H9 (cell line): ENCODE measurements around the gene AVEN. TPM values are rescaled to one million over a fixed set of nuclear protein-coding genes. Genes with fewer than 3 reads are reported as not detected.

ENCODE experiments used
- DNase-seq: peaks from one replicate; pipeline ENCODE4 v3.0.0-alpha.2; 2017
- H2AFZ ChIP-seq: one replicate; pipeline ENCODE4 v1.6.1; 2013; ENCODE audit warnings: mild to moderate bottlenecking, low read length, control low read depth, moderate library complexity
- H2AK5ac ChIP-seq: 2 replicates; pipeline ENCODE4 v1.6.1; 2013; ENCODE audit warnings: low read length, control low read depth, mixed read lengths; ENCODE audit not compliant: insufficient read length
- H2BK120ac ChIP-seq: one replicate; pipeline ENCODE4 v1.6.1; 2013; ENCODE audit warnings: low read depth, mild to moderate bottlenecking, low read length, control low read depth, inconsistent platforms; ENCODE audit not compliant: poor library complexity, severe bottlenecking
- H2BK12ac ChIP-seq: 2 replicates; pipeline ENCODE4 v1.6.1; 2013; ENCODE audit warnings: low read length, control low read depth, mixed read lengths, low read depth; ENCODE audit not compliant: insufficient read length
- H2BK15ac ChIP-seq: 2 replicates; pipeline ENCODE4 v1.6.1; 2013; ENCODE audit warnings: low read depth, low read length, control low read depth
- H2BK20ac ChIP-seq: one replicate; pipeline ENCODE4 v1.6.1; 2013; ENCODE audit warnings: low read depth, mild to moderate bottlenecking, low read length, control low read depth, inconsistent platforms; ENCODE audit not compliant: poor library complexity, severe bottlenecking
- H2BK5ac ChIP-seq: 2 replicates; pipeline ENCODE4 v1.6.1; 2013; ENCODE audit warnings: low read length, control low read depth, mixed read lengths; ENCODE audit not compliant: insufficient read length
- H3K14ac ChIP-seq: 2 replicates; pipeline ENCODE4 v1.6.1; 2013; ENCODE audit warnings: low read length, control low read depth; ENCODE audit not compliant: insufficient read depth
- H3K18ac ChIP-seq: 2 replicates; pipeline ENCODE4 v1.6.1; 2013; ENCODE audit warnings: low read depth, mild to moderate bottlenecking, mixed read lengths, low read length, control low read depth; ENCODE audit not compliant: insufficient read length
- H3K23ac ChIP-seq: 2 replicates; pipeline ENCODE4 v1.6.1; 2013; ENCODE audit warnings: low read length, control low read depth, mixed read lengths, low read depth; ENCODE audit not compliant: insufficient read length
- H3K23me2 ChIP-seq: 2 replicates; pipeline ENCODE4 v1.6.1; 2013; ENCODE audit warnings: low read depth, mild to moderate bottlenecking, mixed read lengths, low read length, control low read depth; ENCODE audit not compliant: insufficient read length, poor library complexity, severe bottlenecking
- H3K27ac ChIP-seq: 2 replicates; pipeline ENCODE4 v1.5.1; 2013; ENCODE audit warnings: low read length, control low read depth, mixed read lengths, low read depth; ENCODE audit not compliant: insufficient read length
- H3K27me3 ChIP-seq: 2 replicates; pipeline ENCODE4 v1.6.1; 2013; ENCODE audit warnings: low read length, control low read depth, inconsistent platforms; ENCODE audit not compliant: insufficient read depth
- H3K4ac ChIP-seq: 2 replicates; pipeline ENCODE4 v1.6.1; 2013; ENCODE audit warnings: low read depth, mild to moderate bottlenecking, control low read depth, inconsistent platforms, low read length, moderate library complexity
- H3K4me1 ChIP-seq: 2 replicates; pipeline ENCODE4 v1.6.1; 2013; ENCODE audit warnings: low read length, control low read depth, inconsistent platforms; ENCODE audit not compliant: insufficient read depth
- H3K4me2 ChIP-seq: 2 replicates; pipeline ENCODE4 v1.6.1; 2013; ENCODE audit warnings: low read length, control low read depth, mixed read lengths; ENCODE audit not compliant: insufficient read length, insufficient read depth
- H3K56ac ChIP-seq: 2 replicates; pipeline ENCODE4 v1.6.1; 2013; ENCODE audit warnings: low read depth, mild to moderate bottlenecking, mixed read lengths, low read length, control low read depth; ENCODE audit not compliant: insufficient read length
- H3K79me1 ChIP-seq: 2 replicates; pipeline ENCODE4 v1.6.1; 2013; ENCODE audit warnings: low read depth, mild to moderate bottlenecking, moderate library complexity, low read length, control low read depth, inconsistent platforms; ENCODE audit not compliant: insufficient read depth, poor library complexity, severe bottlenecking
- H3K79me2 ChIP-seq: 2 replicates; pipeline ENCODE4 v1.6.1; 2013; ENCODE audit warnings: low read length, control low read depth, inconsistent platforms; ENCODE audit not compliant: insufficient read depth
- H3K9ac ChIP-seq: 2 replicates; pipeline ENCODE4 v1.6.1; 2013; ENCODE audit warnings: low read length, control low read depth, mixed read lengths; ENCODE audit not compliant: insufficient read length; ENCODE audit errors: extremely low read depth
- H3K9me3 ChIP-seq: one replicate; pipeline ENCODE4 v1.6.1; 2013; ENCODE audit warnings: low read depth, low read length, inconsistent platforms; ENCODE audit not compliant: control insufficient read depth
- H3T11ph ChIP-seq: one replicate; pipeline ENCODE4 v1.6.1; 2013; ENCODE audit warnings: mild to moderate bottlenecking, low read length, control low read depth, inconsistent platforms
- H4K20me1 ChIP-seq: one replicate; pipeline ENCODE4 v1.6.1; 2013; ENCODE audit not compliant: control insufficient read depth, insufficient read length, insufficient read depth
- H4K5ac ChIP-seq: 2 replicates; pipeline ENCODE4 v1.6.1; 2013; ENCODE audit warnings: low read depth, mild to moderate bottlenecking, mixed read lengths, low read length, control low read depth; ENCODE audit not compliant: insufficient read length
- H4K8ac ChIP-seq: replicated peaks from 2 replicates; pipeline ENCODE4 v1.6.1; 2013; ENCODE audit warnings: low read length, control low read depth, mixed read lengths, low read depth; ENCODE audit not compliant: insufficient read length
- H4K91ac ChIP-seq: 2 replicates; pipeline ENCODE4 v1.6.1; 2013; ENCODE audit warnings: low read depth, mild to moderate bottlenecking, moderate library complexity, mixed read lengths, low read length, control low read depth; ENCODE audit not compliant: insufficient read length
- H3K27ac Mint-ChIP-seq, 3 experiments: 2 replicates in 2 of 3; 3 replicates in 1 of 3; pipeline ENCODE4 v1.8.0; 2020 to 2021; ENCODE audit warnings: mixed read lengths in 3 of 3, mild to moderate bottlenecking in 1 of 3, moderate library complexity in 1 of 3
- H3K27me3 Mint-ChIP-seq: 2 replicates; pipeline ENCODE4 v1.8.0; 2021; ENCODE audit warnings: low read depth, mild to moderate bottlenecking, moderate library complexity, mixed read lengths
- H3K36me3 Mint-ChIP-seq, 3 experiments: 2 replicates in 2 of 3; 3 replicates in 1 of 3; pipeline ENCODE4 v1.8.0; 2020 to 2021; ENCODE audit warnings: low read depth in 3 of 3, mixed read lengths in 3 of 3; ENCODE audit not compliant: insufficient read depth in 1 of 3
- H3K4me1 Mint-ChIP-seq, 2 experiments: 2 replicates each; pipeline ENCODE4 v1.8.0; 2020; ENCODE audit warnings: mixed read lengths in 2 of 2
- H3K4me3 Mint-ChIP-seq, 2 experiments: 2 replicates in 1 of 2; 3 replicates in 1 of 2; pipeline ENCODE4 v1.8.0; 2020 to 2021; ENCODE audit warnings: mild to moderate bottlenecking in 2 of 2, mixed read lengths in 2 of 2, moderate library complexity in 1 of 2
- H3K9me3 Mint-ChIP-seq, 2 experiments: 2 replicates in 1 of 2; 3 replicates in 1 of 2; pipeline ENCODE4 v1.8.0; 2020; ENCODE audit warnings: mild to moderate bottlenecking in 2 of 2, mixed read lengths in 2 of 2, moderate library complexity in 1 of 2
- CTCF ChIP-seq: fragments of 200-600 bp; sonication (generic); conservative IDR thresholded peaks from 3 replicates; pipeline ENCODE4 v1.8.0; 2021; ENCODE audit warnings: antibody characterized with exemption, mild to moderate bottlenecking
- WGBS: extraction: QIAGEN DNeasy Blood & Tissue Kit; methylation state at CpG from one replicate; pipeline ENCODE4 v1.1.7; 2013; ENCODE audit warnings: missing lambda C conversion rate, low lambda C conversion rate, mixed read lengths; ENCODE audit not compliant: insufficient read length; ENCODE audit errors: extremely low coverage; 5-methylcytosine and 5-hydroxymethylcytosine counted together
- total RNA-seq: library from RNA; stranded (reverse); gene quantifications from 2 replicates; pipeline ENCODE4 v1.2.1, GENCODE V29; 2021

AVEN gene
- total RNA-seq, 1 experiment from 2014 or later = 16.1 TPM

DNA sequence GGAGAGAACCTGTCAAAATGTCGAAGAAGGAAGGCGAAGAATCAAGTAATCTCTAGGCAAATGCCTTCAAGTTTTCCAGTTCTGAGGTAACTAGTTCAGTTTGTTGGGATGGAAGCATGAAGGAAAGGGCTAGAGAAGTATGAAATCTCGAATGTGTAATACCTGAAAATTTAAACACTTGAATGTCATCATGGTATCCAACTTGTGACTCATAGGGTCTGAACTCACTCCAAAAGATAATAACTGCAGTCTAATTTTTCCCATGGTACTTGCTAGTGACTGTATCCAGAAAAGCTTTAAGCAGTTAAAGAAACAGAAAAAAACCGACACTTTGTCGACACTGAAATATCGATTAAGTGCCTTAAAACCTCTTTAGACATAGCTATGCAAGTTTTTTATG, 173.6 kb downstream of the AVEN start:
- no peak overlapping the region for H2AK5ac ChIP-seq
- Mint-ChIP-seq H3K36me3 (peaks cover 0 to 2% (median 0%) of the 10 kb centered on the region in 3 experiments; a peak in 3 of 7 replicates), H3K27me3 (no peaks in the 10 kb centered on the region), H3K9me3 (no peaks in the 10 kb centered on the region), H3K4me3 (no peak overlapping the region), H3K4me1 (peaks cover 16 to 21% of the 10 kb centered on the region in 2 experiments), H3K27ac (no peak overlapping the region)
- no peak overlapping the region for H3K4me2 ChIP-seq
- H2BK120ac ChIP-seq = no peak overlapping the region
- no peak overlapping the region for H4K5ac ChIP-seq
- H3K79me1 ChIP-seq = no peaks in the 10 kb centered on the region
- H3K27me3 ChIP-seq = no peaks in the 10 kb centered on the region
- no peaks in the 10 kb centered on the region for H3K4me1 ChIP-seq
- no peak overlapping the region for H4K91ac ChIP-seq
- H2BK20ac ChIP-seq = no peak overlapping the region
- no peaks in the 10 kb centered on the region for H4K20me1 ChIP-seq
- H2BK12ac ChIP-seq = no peak overlapping the region
- H3K79me2 ChIP-seq = no peaks in the 10 kb centered on the region
- DNase-seq = no peak
- no peak overlapping the region for H3K27ac ChIP-seq
- no peaks in the 10 kb centered on the region for H3K23me2 ChIP-seq
- no peak overlapping the region for H3K18ac ChIP-seq
- no peak overlapping the region for H3K56ac ChIP-seq
- no peak overlapping the region for H3K9ac ChIP-seq
- H3T11ph ChIP-seq = no peak overlapping the region
- H3K23ac ChIP-seq = no peak overlapping the region
- H3K14ac ChIP-seq = no peak overlapping the region
- H3K9me3 ChIP-seq = no peaks in the 10 kb centered on the region
- WGBS = no CpG with 5 or more reads among the region's 6 CpGs
- no peak overlapping the region for H2BK5ac ChIP-seq
- H2AFZ ChIP-seq = no peak overlapping the region
- no peak overlapping the region for H3K4ac ChIP-seq
- no peak for TF ChIP-seq CTCF
- H4K8ac ChIP-seq = no peak overlapping the region
- no peak overlapping the region for H2BK15ac ChIP-seq
